Epithelial cell of esophagus (primary cell): ENCODE results near the gene SGK1.

Experiments used
- DNase-seq: peaks from one replicate; pipeline ENCODE4 v3.0.0; 2010; ENCODE audit warnings: low read depth
- H3K4me3 ChIP-seq: 2 replicates; pipeline ENCODE4 v1.5.1; 2011; ENCODE audit warnings: mild to moderate bottlenecking, low read length, control low read depth
- TF ChIP-seq, protein P1 (sequence below): IDR thresholded peaks from 2 replicates; pipeline ENCODE4 v1.5.1; 2011; ENCODE audit warnings: low read depth, mild to moderate bottlenecking, low read length, control low read depth, inconsistent platforms; ENCODE audit not compliant: insufficient read depth; ENCODE audit errors: missing control alignments

Gene SGK1

DNA sequence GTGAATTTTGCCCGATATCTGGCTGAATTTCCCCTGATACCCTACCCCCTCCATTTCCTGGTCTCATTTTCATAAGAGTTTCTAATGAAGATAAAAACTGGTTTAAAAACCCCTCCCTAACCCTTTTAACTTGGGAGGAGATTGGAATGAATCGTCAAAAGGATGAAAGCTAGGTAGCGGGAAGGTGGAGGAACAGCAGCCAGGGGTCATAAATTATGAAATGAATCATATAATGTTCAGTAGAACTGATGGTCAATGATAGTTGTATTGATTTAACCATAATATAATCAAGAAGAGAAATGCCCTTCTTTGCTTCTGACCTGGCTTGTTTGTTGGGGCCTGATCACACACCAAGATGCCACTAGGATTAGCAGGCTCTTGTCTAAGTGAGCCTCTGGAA, 38.5 kb upstream of the SGK1 start:
- no peak for DNase-seq
- H3K4me3 ChIP-seq: no peak overlapping the region
- TF ChIP-seq, protein P1, sequence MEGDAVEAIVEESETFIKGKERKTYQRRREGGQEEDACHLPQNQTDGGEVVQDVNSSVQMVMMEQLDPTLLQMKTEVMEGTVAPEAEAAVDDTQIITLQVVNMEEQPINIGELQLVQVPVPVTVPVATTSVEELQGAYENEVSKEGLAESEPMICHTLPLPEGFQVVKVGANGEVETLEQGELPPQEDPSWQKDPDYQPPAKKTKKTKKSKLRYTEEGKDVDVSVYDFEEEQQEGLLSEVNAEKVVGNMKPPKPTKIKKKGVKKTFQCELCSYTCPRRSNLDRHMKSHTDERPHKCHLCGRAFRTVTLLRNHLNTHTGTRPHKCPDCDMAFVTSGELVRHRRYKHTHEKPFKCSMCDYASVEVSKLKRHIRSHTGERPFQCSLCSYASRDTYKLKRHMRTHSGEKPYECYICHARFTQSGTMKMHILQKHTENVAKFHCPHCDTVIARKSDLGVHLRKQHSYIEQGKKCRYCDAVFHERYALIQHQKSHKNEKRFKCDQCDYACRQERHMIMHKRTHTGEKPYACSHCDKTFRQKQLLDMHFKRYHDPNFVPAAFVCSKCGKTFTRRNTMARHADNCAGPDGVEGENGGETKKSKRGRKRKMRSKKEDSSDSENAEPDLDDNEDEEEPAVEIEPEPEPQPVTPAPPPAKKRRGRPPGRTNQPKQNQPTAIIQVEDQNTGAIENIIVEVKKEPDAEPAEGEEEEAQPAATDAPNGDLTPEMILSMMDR: no peak

DNA sequence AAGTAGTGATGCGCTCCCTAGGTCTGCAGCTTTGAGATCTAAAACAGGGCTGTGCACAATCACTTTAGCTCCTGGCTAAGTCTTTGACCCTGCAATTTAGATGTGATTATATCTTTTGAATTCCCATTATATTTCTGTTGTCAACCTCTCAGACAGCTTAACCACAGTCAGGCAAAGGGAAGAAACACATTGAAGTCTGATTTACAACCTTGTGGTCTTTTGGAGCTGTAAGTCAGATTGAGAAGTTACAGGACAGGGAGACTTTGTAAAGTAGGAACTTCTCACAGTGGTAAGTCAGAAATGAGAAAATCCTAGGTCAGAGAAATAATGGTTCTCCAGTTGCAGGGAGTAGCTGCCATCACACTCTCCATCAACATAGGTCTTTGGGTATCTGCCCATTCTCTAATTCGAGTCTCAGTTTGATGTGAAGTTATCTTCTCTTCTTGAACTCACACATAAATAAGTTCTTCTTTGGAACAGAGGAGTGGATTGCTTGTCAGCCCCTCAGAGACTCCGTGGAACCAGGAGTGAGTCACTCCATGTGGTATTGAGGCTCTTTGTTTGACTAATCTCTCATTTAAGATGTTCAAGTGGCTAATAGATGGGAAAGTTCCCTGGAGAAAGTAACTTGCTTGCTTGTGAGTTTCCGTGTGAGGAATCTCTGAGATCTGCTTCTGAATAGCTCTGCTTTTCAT, 35.0 kb upstream of the SGK1 start:
- peak; percentile 32 for DNase-seq
- no peak overlapping the region for H3K4me3 ChIP-seq
- TF ChIP-seq, protein P1: no peak

DNA sequence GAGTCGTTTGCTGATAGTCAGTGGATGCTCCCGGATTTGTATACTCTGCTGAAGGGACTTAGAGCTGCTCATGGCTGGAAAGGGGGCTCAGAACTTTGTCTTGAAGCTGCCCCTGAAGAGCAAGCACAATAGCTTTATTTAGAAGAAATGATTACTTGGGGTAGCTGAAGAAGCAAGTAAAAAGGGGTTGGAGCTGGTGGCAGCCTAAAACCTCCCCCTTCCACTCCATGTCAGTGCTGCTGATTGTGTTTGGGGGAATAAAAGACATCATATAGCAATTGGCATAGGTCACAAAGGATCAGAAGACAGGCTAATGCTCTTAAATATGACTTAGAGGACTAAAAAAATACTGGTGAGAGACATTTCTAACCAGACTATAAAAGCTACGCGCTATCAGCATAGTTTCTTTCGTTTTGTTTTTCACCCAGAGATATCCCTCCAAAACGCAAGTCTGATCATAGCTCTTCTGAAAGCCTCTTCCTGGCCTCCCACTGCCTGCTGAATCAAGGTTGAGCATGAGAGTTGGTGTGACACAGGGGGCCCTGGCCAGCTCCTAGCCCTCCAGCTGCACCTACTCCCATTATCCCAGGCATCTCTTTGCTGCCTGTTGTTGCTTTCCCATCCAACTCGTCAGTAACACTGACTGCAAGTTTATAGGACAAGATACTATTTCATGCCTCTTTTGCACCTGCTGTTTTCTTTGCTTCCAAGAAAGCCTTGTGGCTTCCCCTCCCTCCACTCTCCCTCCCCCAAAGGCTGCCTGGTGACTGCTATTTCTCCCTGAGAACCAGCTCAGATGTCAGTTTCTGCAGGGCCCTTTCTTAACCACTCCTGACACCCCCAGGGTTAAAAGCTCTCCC, 33.9 kb upstream of the SGK1 start:
- DNase-seq: no peak
- H3K4me3 ChIP-seq: no peak overlapping the region
- TF ChIP-seq, protein P1: no peak

DNA sequence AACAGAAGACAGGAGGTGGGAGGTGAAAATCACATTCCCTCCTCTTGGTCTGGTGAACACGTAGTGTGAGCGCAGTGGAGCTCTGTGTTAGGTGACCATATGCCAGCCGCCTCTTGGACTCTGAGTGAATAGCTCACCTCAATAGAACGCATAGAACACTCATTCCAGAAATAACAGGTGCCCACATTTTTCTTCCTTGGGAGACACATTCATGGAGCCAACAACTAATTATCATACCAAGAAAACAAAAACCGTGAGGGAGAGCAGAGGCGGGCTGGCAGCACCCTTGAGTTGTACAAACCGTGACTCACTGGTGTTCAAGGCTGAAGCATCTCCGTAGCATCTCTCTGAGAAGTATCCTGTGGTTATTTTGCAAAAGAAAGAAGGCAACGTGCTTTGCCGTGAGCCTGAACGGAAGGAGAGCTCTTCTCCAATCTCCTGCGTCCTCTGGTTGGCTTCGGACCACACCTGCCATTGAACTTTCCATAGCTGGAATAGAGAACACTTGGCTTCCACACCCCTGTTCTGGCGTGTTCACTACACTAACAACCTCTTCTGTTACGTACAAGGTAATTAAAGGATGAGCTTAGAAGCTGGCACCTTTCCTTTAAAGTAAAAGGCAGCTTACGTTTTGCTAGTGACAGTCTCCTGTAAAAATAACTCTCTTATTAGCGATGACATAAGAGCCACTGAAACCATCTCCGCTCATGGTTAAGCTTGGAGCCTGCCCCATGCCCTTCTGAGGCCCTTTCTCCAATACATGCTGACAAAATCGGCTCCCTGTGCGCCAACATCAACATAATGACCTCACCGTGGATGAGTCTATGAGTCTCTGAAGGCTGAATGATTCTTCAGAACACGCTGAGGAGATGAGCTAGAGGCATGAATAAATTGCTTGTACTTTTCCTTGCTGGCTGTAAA, 30.2 kb upstream of the SGK1 start:
- no peak for DNase-seq
- TF ChIP-seq, protein P1: no peak
- no peak overlapping the region for H3K4me3 ChIP-seq

DNA sequence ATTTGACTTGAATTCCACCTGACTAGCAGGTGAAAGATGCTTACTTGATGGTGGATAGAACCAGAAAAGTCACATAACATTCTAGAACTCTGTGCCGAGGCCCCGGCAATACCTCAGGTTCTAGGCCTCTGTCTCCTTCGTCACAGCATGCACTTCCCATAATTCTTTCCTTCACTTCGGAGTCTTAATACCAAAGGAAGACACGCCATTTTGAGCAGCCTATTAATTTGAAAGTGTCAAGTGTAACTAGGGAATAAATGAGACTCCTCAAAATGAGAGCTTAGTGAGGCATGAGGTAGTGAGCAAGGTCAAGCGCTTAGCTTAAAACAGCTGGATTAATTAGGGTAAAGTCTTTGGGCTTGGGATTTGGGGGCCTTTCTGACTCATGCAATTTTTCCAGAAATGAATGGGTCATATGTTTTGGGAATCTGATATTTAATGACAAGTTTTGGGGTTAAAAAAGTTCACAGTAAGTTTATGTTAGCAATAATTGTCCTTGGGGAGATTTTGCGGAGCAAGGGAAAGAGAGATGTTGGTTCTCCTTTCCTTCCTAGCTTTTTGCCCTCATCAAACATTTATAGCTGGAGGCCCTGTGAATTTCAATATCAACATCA, 29.1 kb upstream of the SGK1 start:
- DNase-seq: no peak
- no peak overlapping the region for H3K4me3 ChIP-seq
- TF ChIP-seq, protein P1: no peak

DNA sequence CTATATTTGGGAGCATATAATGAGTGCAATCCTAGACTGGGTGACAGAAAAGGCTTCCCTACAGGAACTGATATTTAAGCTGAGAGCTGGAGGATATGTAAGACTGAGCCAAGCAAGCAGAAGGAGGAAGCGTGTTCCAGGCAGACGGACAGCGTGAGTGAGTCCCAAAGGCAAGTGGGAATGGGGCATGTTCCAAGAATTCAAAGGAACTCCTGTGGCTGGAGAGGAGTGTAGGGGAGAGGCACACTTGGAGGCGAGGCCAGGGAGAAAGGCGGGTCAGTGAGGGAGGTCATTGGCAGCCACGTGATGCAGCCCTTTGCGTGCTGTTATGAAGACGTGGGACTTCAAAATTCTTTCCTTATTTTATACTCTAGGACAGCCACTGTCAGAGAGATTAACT, 27.9 kb upstream of the SGK1 start:
- H3K4me3 ChIP-seq: no peak overlapping the region
- no peak for DNase-seq
- TF ChIP-seq, protein P1: no peak
